ENCODE data around the gene SLC46A2. TPM values are rescaled to one million over a fixed set of nuclear protein-coding genes. Genes with fewer than 3 reads are reported as not detected.

Gene SLC46A2
- total RNA-seq, 6 experiments from 2014 or later, result not detected

DNA sequence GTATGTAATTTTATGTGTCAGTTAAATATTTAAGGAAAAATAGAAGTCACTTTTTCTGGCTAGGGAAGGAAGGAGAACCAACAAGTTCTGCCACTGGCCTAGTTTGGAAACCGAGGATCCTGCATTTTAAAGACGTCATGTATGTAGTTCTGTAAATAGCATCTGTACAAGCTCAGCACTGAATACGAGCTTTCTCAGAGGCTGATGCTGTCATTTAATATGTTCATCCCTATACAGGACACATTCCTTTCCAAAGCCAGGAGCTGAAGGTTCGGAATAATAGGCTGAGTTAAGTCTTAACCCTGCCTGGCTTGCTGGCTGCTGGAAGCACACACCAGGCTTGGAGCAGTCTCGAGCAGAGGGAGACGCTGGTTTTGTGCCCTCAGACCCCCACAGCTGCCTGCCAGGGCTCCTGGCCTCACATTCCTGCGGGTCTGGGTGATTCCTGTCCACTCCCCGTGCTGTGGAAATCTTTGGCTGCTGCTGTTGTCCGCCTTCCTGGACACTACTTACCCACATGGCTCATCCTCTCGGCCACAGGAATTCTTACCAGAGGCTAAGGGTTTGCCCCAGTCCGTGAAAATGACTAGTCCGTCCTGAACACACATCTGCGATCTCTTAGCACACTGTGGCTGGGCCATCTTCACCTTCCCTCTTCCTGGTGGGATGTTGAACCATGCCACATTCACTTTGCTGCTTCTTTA lies 36.6 kb downstream of the SLC46A2 start:
- no peaks in the 10 kb centered on the region for H3K36me3 Mint-ChIP-seq (ENCODE audit: low read depth)
- peaks cover 11% of the 10 kb centered on the region; the same call in 1 of the 2 replicates for H3K4me1 Mint-ChIP-seq (ENCODE audit: low read depth)
- no peak for TF ChIP-seq CTCF (IDR thresholded peaks at IDR 0.05)
- no peaks in the 10 kb centered on the region for H3K9me3 Mint-ChIP-seq
- no peak overlapping the region for H3K4me3 Mint-ChIP-seq
- no peak for DNase-seq
- H3K27me3 Mint-ChIP-seq (ENCODE audit: insufficient read depth), result peaks cover 4% of the 10 kb centered on the region
- no peak overlapping the region for H3K27ac Mint-ChIP-seq

- no peak for TF ChIP-seq CTCF (IDR thresholded peaks at IDR 0.05)
- Mint-ChIP-seq H3K36me3 (ENCODE audit: low read depth) (no peaks in the 10 kb centered on the region), H3K4me3 (no peak overlapping the region), H3K4me1 (ENCODE audit: low read depth) (0 out of 2 replicates have a peak, but pooled peaks cover 2% of the 10 kb centered on the region), H3K27me3 (ENCODE audit: insufficient read depth) (peaks cover 4% of the 10 kb centered on the region), H3K27ac (no peak overlapping the region), H3K9me3 (no peaks in the 10 kb centered on the region)
- no peak for DNase-seq
Observed at GRCh38 chr9:112852741-112853504, 37.8 kb downstream of the SLC46A2 start.

GRCh38 chr9:112850840-112851239 lies 39.8 kb downstream of the SLC46A2 start:
- H3K4me3 Mint-ChIP-seq, result no peak overlapping the region

DNA sequence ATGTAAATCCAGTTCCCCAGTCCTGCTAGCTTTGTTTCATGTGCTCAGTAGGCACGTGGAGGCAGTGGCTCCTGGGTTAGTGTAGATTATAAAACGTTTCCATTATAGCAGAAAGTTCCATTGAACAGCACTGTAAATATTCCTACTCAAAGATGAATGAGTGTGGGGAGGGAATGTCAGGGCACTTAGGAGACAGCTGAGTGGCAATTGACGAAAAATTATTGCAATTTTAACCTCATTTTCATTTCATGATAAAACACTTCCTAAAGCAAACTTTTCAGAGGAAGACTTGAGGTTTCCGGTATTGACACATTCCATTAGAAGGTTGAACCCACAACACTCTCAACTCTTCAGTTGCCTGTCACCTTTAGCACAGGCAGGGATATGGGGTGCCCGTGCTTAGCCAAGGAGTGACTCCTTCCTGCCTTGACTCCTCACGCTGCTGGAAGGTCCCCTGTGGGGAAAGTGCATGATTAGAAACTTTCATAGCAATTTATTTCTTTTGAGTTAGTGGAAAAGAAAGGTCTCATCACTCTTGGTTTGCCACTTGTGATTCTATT lies 41.2 kb downstream of the SLC46A2 start:
- Mint-ChIP-seq H3K4me1 (ENCODE audit: low read depth) (peaks cover 24% of the 10 kb centered on the region), H3K27ac (no peak overlapping the region), H3K4me3 (no peak overlapping the region), H3K27me3 (ENCODE audit: insufficient read depth) (peaks cover 3% of the 10 kb centered on the region), H3K36me3 (ENCODE audit: low read depth) (peaks cover 3% of the 10 kb centered on the region; the same call in 1 of the 2 replicates), H3K9me3 (no peaks in the 10 kb centered on the region; the same call in 1 of the 2 replicates)
- no peak for DNase-seq
- TF ChIP-seq CTCF (IDR thresholded peaks at IDR 0.05), result no peak

More at GRCh38 chr9:112850840-112851239, 39.8 kb downstream of the SLC46A2 start:
- Mint-ChIP-seq H3K27me3 (ENCODE audit: insufficient read depth) (peaks cover 4% of the 10 kb centered on the region), H3K9me3 (no peaks in the 10 kb centered on the region), H3K4me1 (ENCODE audit: low read depth) (peaks cover 10% of the 10 kb centered on the region), H3K27ac (no peak overlapping the region), H3K36me3 (ENCODE audit: low read depth) (no peaks in the 10 kb centered on the region)
- no peak for DNase-seq
- TF ChIP-seq CTCF (IDR thresholded peaks at IDR 0.05), result no peak

GRCh38 chr9:112848316-112849151 lies 42.1 kb downstream of the SLC46A2 start:
- no peaks in the 10 kb centered on the region; the same call in 1 of the 2 replicates for H3K9me3 Mint-ChIP-seq
- peaks cover 28% of the 10 kb centered on the region for H3K4me1 Mint-ChIP-seq (ENCODE audit: low read depth)
- no peak overlapping the region for H3K4me3 Mint-ChIP-seq
- H3K27ac Mint-ChIP-seq, result no peak overlapping the region
- TF ChIP-seq CTCF (IDR thresholded peaks at IDR 0.05), result no peak
- DNase-seq, result no peak
- peaks cover 3% of the 10 kb centered on the region; the same call in 1 of the 2 replicates for H3K27me3 Mint-ChIP-seq (ENCODE audit: insufficient read depth)
- H3K36me3 Mint-ChIP-seq (ENCODE audit: low read depth), result peaks cover 3% of the 10 kb centered on the region; the same call in 1 of the 2 replicates

Data from HFFc6 (cell line).